Measurements from ENCODE around the gene ARHGAP26.

ARHGAP26 gene

GRCh38 chr5:143147902-143148301 is 377.7 kb downstream of the ARHGAP26 start:
- no peak overlapping the region for H3K27ac ChIP-seq
- no peak for DNase-seq (ENCODE audit: low spot score)
- ChIA-PET POLR2A (ENCODE audit: low non-redundant PET) (no interaction called here), CTCF (interaction anchor here (0.6 kb wide), 1 partner anchor 194 kb away, joined by 4 read pairs; no protein-coding TSS in a partner anchor)
- no peak for TF ChIP-seq CTCF (conservative IDR thresholded peaks at IDR 0.05; ENCODE audit: low read depth)

- peak; percentile 77 for DNase-seq (ENCODE audit: low spot score)
- ChIA-PET CTCF (interaction anchor here (0.6 kb wide), 1 partner anchor 256 kb away, joined by 4 read pairs; no protein-coding TSS in a partner anchor), POLR2A (ENCODE audit: low non-redundant PET) (no interaction called here)
- TF ChIP-seq CTCF (conservative IDR thresholded peaks at IDR 0.05; ENCODE audit: low read depth): no peak
- H3K27ac ChIP-seq: peak overlapping the region; percentile 75
Observed at GRCh38 chr5:143148771-143149170, 378.6 kb downstream of the ARHGAP26 start.

GRCh38 chr5:143149759-143150158 is 379.6 kb downstream of the ARHGAP26 start:
- H3K27ac ChIP-seq: peak overlapping the region; percentile 75; the same call in 1 of the 2 replicates
- CTCF ChIA-PET: interaction anchor here (0.7 kb wide), 1 partner anchor 282 kb away, joined by 6 read pairs; no protein-coding TSS in a partner anchor
- POLR2A ChIA-PET (ENCODE audit: low non-redundant PET): no interaction called here
- DNase-seq (ENCODE audit: low spot score): no peak
- TF ChIP-seq CTCF (conservative IDR thresholded peaks at IDR 0.05; ENCODE audit: low read depth): no peak

GRCh38 chr5:143151056-143151700 is 381.0 kb downstream of the ARHGAP26 start:
- ChIA-PET POLR2A (ENCODE audit: low non-redundant PET) (no interaction called here), CTCF (no interaction called here)
- no peak for TF ChIP-seq CTCF (conservative IDR thresholded peaks at IDR 0.05; ENCODE audit: low read depth)
- no peak for DNase-seq (ENCODE audit: low spot score)
- no peak overlapping the region for H3K27ac ChIP-seq

GRCh38 chr5:143152445-143152844 is 382.3 kb downstream of the ARHGAP26 start:
- DNase-seq (ENCODE audit: low spot score): no peak
- no peak for TF ChIP-seq CTCF (conservative IDR thresholded peaks at IDR 0.05; ENCODE audit: low read depth)
- H3K27ac ChIP-seq: no peak overlapping the region
- POLR2A ChIA-PET (ENCODE audit: low non-redundant PET): no interaction called here
- CTCF ChIA-PET: no interaction called here

- DNase-seq (ENCODE audit: low spot score): no peak
- CTCF ChIA-PET: no interaction called here
- H3K27ac ChIP-seq: no peak overlapping the region
- no peak for TF ChIP-seq CTCF (conservative IDR thresholded peaks at IDR 0.05; ENCODE audit: low read depth)
- POLR2A ChIA-PET (ENCODE audit: low non-redundant PET): no interaction called here
Observed at GRCh38 chr5:143153332-143154119, 383.3 kb downstream of the ARHGAP26 start.
